DMS53 treated with DMSO at 0.1 percent for 48 hours (cell line): ENCODE data around the gene FARP2.
"Not testable (repeated sequence)": the region's sequence is repeated elsewhere in the genome, so short reads cannot be mapped to it uniquely, and the experiment has no call there.

Experiments used
- DNase-seq: peaks from one replicate; lab custom pipeline; 2025; ENCODE audit not compliant: unreplicated experiment; lab: John Stamatoyannopoulos, UW

Gene FARP2

GRCh38 chr2:241399941-241400922 is 44.1 kb downstream of the FARP2 start:
- no peak for DNase-seq

- no peak for DNase-seq
These were observed 52.8 kb downstream of the FARP2 start for GRCh38 chr2:241408849-241409248.

- DNase-seq, result no peak
These were observed 54.7 kb downstream of the FARP2 start for GRCh38 chr2:241410739-241411176.

GRCh38 chr2:241412144-241412543 is 56.1 kb downstream of the FARP2 start:
- DNase-seq, result no peak

- not testable (repeated sequence) for DNase-seq
These were observed 57.4 kb downstream of the FARP2 start for GRCh38 chr2:241413501-241413900.

- no peak for DNase-seq
These were observed 58.0 kb downstream of the FARP2 start for GRCh38 chr2:241413929-241414580.

GRCh38 chr2:241415196-241415595 is 59.1 kb downstream of the FARP2 start:
- DNase-seq, result no peak

GRCh38 chr2:241417626-241418025 is 61.5 kb downstream of the FARP2 start:
- DNase-seq, result peak; percentile 92

GRCh38 chr2:241421330-241421729 is 65.2 kb downstream of the FARP2 start:
- no peak for DNase-seq

- DNase-seq, result not testable (repeated sequence)
These were observed 65.9 kb downstream of the FARP2 start for GRCh38 chr2:241421942-241422341.

GRCh38 chr2:241422350-241422749 is 66.3 kb downstream of the FARP2 start:
- no peak for DNase-seq

GRCh38 chr2:241423489-241423888 is 67.4 kb downstream of the FARP2 start:
- DNase-seq, result not testable (repeated sequence)

- DNase-seq, result no peak
These were observed 69.3 kb downstream of the FARP2 start for GRCh38 chr2:241425368-241425767.

GRCh38 chr2:241430178-241430577 is 74.1 kb downstream of the FARP2 start:
- no peak for DNase-seq

GRCh38 chr2:241432824-241433448 is 76.9 kb downstream of the FARP2 start:
- peak; percentile 63 for DNase-seq

- DNase-seq, result no peak
These were observed 81.1 kb downstream of the FARP2 start for GRCh38 chr2:241437179-241437578.

- no peak for DNase-seq
These were observed 85.4 kb downstream of the FARP2 start for GRCh38 chr2:241441492-241441891.

- no peak for DNase-seq
These were observed 87.6 kb downstream of the FARP2 start for GRCh38 chr2:241443486-241444223.

- DNase-seq, result no peak
These were observed 89.3 kb downstream of the FARP2 start for GRCh38 chr2:241445426-241445825.

GRCh38 chr2:241450092-241450491 is 94.0 kb downstream of the FARP2 start:
- DNase-seq, result not testable (repeated sequence)
